Thymus (tissue), 11 donors: ENCODE results near the gene SLC17A3. TPM values are rescaled to one million over a fixed set of nuclear protein-coding genes. Genes with fewer than 3 reads are reported as not detected.

Experiments used
- DNase-seq, 9 donors: peaks; one replicate each; pipeline ENCODE4 v3.0.0-alpha.2; 2013; ENCODE audit warnings: low spot score in 9 of 9, low read depth in 6 of 9, missing footprints in 1 of 9
- H3K27ac ChIP-seq, 2 donors: one replicate each; pipeline ENCODE4 v1.5.1; 2013; ENCODE audit warnings: control low read depth in 1 of 2, low read depth in 1 of 2, low read length in 1 of 2, mild to moderate bottlenecking in 1 of 2, moderate library complexity in 1 of 2
- H3K27me3 ChIP-seq, 2 donors: one replicate each; pipeline ENCODE4 v1.5.1; 2013; ENCODE audit warnings: low read length in 1 of 2; ENCODE audit not compliant: control insufficient read depth in 2 of 2, insufficient read depth in 1 of 2
- H3K36me3 ChIP-seq, 2 donors: one replicate each; pipeline ENCODE4 v1.5.1; 2013; ENCODE audit warnings: low read length in 1 of 2, mild to moderate bottlenecking in 1 of 2, moderate library complexity in 1 of 2; ENCODE audit not compliant: control insufficient read depth in 2 of 2, insufficient read depth in 2 of 2
- H3K4me1 ChIP-seq, 2 donors: one replicate each; pipeline ENCODE4 v1.5.1; 2013; ENCODE audit warnings: low read length in 2 of 2; ENCODE audit not compliant: control insufficient read depth in 2 of 2, insufficient read depth in 2 of 2
- H3K4me3 ChIP-seq, 2 donors: one replicate each; pipeline ENCODE4 v1.5.1; 2013; ENCODE audit warnings: low read length in 2 of 2, control low read depth in 1 of 2, mild to moderate bottlenecking in 1 of 2
- H3K9me3 ChIP-seq, 2 donors: one replicate each; pipeline ENCODE4 v1.5.1; 2013; ENCODE audit warnings: low read length in 1 of 2, mild to moderate bottlenecking in 1 of 2; ENCODE audit not compliant: control insufficient read depth in 2 of 2, insufficient read depth in 1 of 2
- WGBS: extraction: QIAGEN DNeasy Blood & Tissue Kit; methylation state at CpG from one replicate; pipeline ENCODE4 v1.1.7; 2013; 5-methylcytosine and 5-hydroxymethylcytosine counted together
- polyA plus RNA-seq: library from polyadenylated mRNA; stranded (reverse); fragments of 200-250 nt; gene quantifications from one replicate; pipeline ENCODE4 v1.2.3, GENCODE V29; 2013
- total RNA-seq: library from RNA; stranded (reverse); fragments of 120-200 nt; gene quantifications from one replicate; pipeline ENCODE4 v1.2.4, GENCODE V29; 2013
- donor health status: healthy.

The SLC17A3 gene
- total and polyA plus RNA-seq, 2 donors = 0.09 to 0.14 TPM

DNA sequence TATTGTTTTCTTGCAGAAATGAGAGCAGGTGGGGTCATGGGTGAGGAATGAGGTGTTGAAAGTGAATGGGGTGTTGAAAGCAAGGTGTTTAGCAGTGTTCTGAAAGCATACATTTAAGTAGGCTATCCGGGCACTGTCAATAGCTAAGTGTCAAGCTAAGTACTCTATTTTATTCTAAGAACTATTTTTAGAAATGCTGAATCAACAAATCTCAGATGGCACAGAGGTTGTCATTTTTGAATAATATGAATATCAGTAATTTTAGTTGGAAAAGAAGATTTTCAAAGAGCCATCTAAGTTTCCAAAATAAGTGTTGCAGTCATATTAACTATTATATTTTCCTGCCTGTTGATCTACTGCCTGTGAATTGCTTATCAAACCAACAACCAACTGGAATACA, 21.7 kb upstream of the SLC17A3 start:
- no peak for DNase-seq
- WGBS = 95% methylated on average over 1 of the region's 1 CpG
- Histone ChIP-seq H3K27me3 (no peaks in the 10 kb centered on the region), H3K9me3 (no peaks in the 10 kb centered on the region), H3K36me3 (no peaks in the 10 kb centered on the region), H3K27ac (no peak overlapping the region), H3K4me1 (no peaks in the 10 kb centered on the region), H3K4me3 (no peak overlapping the region)

DNA sequence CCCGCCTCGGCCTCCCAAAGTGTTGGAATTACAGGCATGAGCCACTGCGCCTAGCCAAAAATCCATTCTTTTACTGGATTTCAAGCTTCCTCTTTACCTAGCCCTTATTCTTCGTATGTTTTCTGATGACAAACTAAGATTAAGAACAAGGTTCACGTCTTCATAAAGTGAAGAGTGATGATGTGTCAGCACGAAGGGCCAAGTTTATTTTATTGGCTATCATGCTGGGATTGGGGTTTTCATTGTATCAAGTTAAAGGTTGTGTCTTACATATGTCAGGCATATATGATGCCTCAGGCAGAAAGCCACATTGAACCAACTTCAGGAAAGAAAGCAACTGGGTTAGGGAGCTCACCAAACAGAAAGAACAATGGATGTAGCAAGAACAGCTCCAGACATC, 19.7 kb upstream of the SLC17A3 start:
- H3K36me3 ChIP-seq = no peaks in the 10 kb centered on the region
- no peaks in the 10 kb centered on the region for H3K27me3 ChIP-seq
- H3K9me3 ChIP-seq = no peaks in the 10 kb centered on the region
- H3K4me3 ChIP-seq = no peak overlapping the region
- H3K4me1 ChIP-seq = no peaks in the 10 kb centered on the region
- WGBS = 98% methylated on average over 6 of the region's 6 CpGs
- H3K27ac ChIP-seq = no peak overlapping the region
- DNase-seq = no peak

GRCh38 chr6:25892877-25893276, 18.8 kb upstream of the SLC17A3 start:
- no peaks in the 10 kb centered on the region for H3K9me3 ChIP-seq
- no peak overlapping the region for H3K27ac ChIP-seq
- no peak overlapping the region for H3K4me3 ChIP-seq
- H3K36me3 ChIP-seq = no peaks in the 10 kb centered on the region
- DNase-seq = no peak
- no peaks in the 10 kb centered on the region for H3K27me3 ChIP-seq
- no peaks in the 10 kb centered on the region for H3K4me1 ChIP-seq

- no peak overlapping the region for H3K27ac ChIP-seq
- no peaks in the 10 kb centered on the region for H3K4me1 ChIP-seq
- no peaks in the 10 kb centered on the region for H3K9me3 ChIP-seq
- no peaks in the 10 kb centered on the region for H3K36me3 ChIP-seq
- no peak overlapping the region for H3K4me3 ChIP-seq
- DNase-seq = peak in 1 of 9 donors; percentile 7
- H3K27me3 ChIP-seq = no peaks in the 10 kb centered on the region
- 84% methylated on average over 5 of the region's 5 CpGs for WGBS
These were observed 16.1 kb upstream of the SLC17A3 start for GRCh38 chr6:25889877-25890853.

- no peak for DNase-seq
- Histone ChIP-seq H3K27ac (no peak overlapping the region), H3K27me3 (no peaks in the 10 kb centered on the region), H3K9me3 (no peaks in the 10 kb centered on the region), H3K4me3 (no peak overlapping the region), H3K4me1 (no peaks in the 10 kb centered on the region), H3K36me3 (no peaks in the 10 kb centered on the region)
- WGBS = 96% methylated on average over 2 of the region's 2 CpGs
These were observed 14.6 kb upstream of the SLC17A3 start for GRCh38 chr6:25888626-25889025.

DNA sequence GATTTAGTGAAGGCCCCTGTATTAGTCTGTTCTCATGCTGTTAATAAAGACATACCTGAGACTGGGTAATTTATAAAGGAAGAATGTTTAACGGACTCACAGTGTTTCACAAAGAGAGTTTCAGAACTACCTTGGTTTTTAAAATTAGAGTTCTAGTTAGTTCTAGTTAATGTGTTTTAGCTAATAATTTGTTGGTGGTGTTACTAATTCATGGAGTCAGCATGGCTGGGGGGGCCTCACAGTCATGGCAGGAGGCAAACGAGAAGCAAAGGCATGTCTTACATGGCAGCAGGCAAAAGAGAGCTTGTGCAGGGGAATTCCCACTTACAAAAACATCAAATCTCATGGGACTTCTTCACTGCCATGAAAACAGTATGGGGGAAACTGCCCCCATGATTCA, 12.0 kb upstream of the SLC17A3 start:
- H3K36me3 ChIP-seq = no peaks in the 10 kb centered on the region
- WGBS = 98% methylated on average over 2 of the region's 2 CpGs
- no peak overlapping the region for H3K27ac ChIP-seq
- H3K4me1 ChIP-seq = peaks cover 0 to 2% of the 10 kb centered on the region in 2 donors
- H3K27me3 ChIP-seq = peaks cover 0 to 4% of the 10 kb centered on the region in 2 donors
- no peak for DNase-seq
- no peaks in the 10 kb centered on the region for H3K9me3 ChIP-seq
- H3K4me3 ChIP-seq = no peak overlapping the region

DNA sequence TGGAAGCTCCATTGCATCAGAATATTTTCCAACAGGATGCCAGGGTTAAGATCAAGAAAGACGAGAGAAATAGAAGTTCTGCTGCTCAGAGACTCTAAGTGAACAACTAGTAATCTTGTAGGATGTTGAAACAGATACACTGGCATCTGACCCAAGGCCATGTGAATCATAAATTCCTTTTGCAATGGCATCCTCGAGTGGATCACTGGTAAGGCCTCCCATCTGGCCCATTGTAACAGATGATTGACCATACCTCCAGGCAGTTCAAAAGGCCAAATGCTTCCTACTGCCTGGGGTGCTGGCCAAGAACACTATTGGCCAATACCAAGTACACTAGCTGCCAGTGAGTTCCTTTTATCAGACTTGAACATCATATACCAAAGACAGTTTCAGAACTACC, 9.9 kb upstream of the SLC17A3 start:
- H3K27me3 ChIP-seq = peaks cover 0 to 4% of the 10 kb centered on the region in 2 donors
- H3K4me3 ChIP-seq = no peak overlapping the region
- no peak overlapping the region for H3K27ac ChIP-seq
- WGBS = 94% methylated on average over 2 of the region's 2 CpGs
- H3K4me1 ChIP-seq = peaks cover 0 to 2% of the 10 kb centered on the region in 2 donors
- no peak for DNase-seq
- no peaks in the 10 kb centered on the region for H3K9me3 ChIP-seq
- H3K36me3 ChIP-seq = no peaks in the 10 kb centered on the region

- H3K9me3 ChIP-seq = no peaks in the 10 kb centered on the region
- no peaks in the 10 kb centered on the region for H3K36me3 ChIP-seq
- peaks cover 0 to 2% of the 10 kb centered on the region in 2 donors for H3K4me1 ChIP-seq
- 97% methylated on average over 1 of the region's 1 CpG for WGBS
- DNase-seq = no peak
- no peak overlapping the region for H3K27ac ChIP-seq
- H3K4me3 ChIP-seq = no peak overlapping the region
- H3K27me3 ChIP-seq = peaks cover 0 to 4% of the 10 kb centered on the region in 2 donors
These were observed 9.5 kb upstream of the SLC17A3 start for GRCh38 chr6:25883536-25883935.

DNA sequence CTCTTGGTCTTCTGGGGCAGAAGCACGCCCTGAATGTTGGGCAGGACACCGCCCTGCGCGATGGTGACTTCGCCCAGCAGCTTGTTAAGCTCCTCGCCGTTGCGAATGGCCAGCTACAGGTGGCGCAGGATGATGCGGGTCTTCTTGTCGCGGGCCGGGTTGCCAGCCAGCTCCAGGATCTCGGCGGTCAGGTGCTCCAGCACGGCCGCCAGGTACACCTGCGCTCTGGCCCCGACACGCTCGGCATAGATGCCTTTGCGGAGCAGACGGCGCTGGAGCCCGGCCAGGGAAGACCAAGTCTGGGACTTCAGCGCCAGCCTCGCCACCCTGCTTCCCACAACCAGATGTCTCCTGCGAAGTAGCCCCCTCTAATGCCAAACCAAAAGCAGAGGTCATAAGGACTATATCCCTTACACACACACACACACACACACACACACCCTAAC, 8.0 kb upstream of the SLC17A3 start:
- Histone ChIP-seq H3K27me3 (peaks cover 0 to 4% of the 10 kb centered on the region in 2 donors), H3K27ac (no peak overlapping the region), H3K9me3 (no peaks in the 10 kb centered on the region), H3K36me3 (no peaks in the 10 kb centered on the region), H3K4me1 (peaks cover 0 to 2% of the 10 kb centered on the region in 2 donors), H3K4me3 (peak overlapping the region; percentile 34 to 43)
- 38% methylated on average over 28 of the region's 28 CpGs for WGBS
- DNase-seq = peak in 4 of 9 donors; percentile 4 to 45 (median 18)
